Activated CD4-positive, alpha-beta T cell treated with anti-CD3 and anti-CD28 coated beads for 1 hour (primary cell): Measurements from ENCODE around the gene ANO2.
"Not testable (repeated sequence)": the region's sequence is repeated elsewhere in the genome, so short reads cannot be mapped to it uniquely, and the experiment has no call there.

Source experiments
- DNase-seq: peaks from one replicate; pipeline ENCODE4 v3.0.0-alpha.2; 2020

The ANO2 gene

DNA sequence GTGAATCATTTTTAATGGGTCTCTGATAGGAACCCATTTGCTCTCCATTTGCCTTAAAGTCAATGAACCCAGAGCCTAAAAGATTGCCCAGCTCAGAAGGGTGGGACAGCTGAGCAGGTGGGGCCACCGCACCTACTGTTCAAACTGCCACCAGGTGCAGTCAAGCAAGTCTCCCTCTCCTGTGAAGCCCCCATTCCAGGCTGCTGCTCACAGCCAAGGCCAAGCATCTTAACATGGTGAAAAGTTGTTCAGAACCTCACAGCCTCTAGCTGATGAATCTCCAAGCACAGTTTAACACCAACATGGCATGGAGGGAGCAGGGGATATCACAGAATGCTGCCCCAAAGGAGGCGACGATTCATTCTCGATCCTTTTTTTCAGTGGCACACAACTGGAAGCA, 29.5 kb downstream of the ANO2 start:
- no peak for DNase-seq

DNA sequence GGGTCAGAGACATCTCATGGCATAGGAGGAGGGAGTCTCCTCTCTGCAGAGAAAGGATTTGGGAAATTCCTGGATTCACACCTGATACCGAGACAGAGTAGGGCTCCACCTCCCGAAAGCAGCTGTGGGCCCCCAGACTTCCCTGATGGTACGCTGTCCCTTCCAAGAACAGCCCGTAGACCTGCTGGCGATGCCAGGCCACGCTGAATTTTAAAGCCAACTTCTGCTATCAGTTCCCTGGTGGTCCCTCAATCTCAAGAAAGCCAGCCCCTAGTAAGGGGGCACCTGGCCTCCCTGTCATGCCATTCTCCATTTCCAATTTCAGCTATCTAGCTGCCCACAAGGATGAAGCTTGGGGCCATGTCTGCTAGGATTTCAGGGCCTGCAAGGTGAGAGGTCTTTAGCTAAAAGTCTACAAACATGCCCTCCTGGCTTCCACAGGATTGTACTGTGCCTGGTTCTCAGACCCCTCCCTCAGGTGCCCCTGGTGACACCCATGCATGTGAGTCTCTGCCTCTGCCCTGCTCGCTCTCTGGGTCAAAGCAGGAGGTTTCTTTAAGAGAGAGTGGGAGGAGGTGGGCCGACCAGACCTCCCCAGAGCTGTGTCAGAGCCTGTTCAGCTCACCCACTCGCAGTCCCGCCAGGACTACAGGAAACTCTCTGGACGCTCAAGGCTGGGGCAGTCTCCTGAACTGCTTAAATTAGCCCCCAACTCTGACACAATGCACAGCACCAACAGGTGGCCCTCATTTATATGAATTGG, 30.5 kb downstream of the ANO2 start:
- DNase-seq: no peak

DNA sequence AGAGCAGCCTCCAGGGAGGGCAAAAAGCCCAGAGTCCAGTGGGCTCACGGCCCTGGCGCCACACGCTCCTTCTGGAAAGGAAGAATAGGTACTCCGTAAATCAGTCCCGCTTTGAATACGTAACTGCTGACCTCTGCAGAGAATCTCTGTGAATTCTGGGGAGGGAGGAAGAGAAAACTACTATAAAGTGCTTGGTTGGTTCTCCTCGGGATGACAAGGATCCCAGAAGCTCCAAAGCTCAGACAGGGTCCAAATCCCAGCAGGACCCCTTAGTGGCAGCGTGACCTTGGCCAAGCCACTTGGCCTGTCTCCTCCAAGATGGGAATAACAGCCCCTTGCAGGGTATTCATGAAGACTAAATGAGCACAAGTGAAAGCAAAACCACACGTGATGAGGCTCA, 31.7 kb downstream of the ANO2 start:
- DNase-seq: no peak

DNA sequence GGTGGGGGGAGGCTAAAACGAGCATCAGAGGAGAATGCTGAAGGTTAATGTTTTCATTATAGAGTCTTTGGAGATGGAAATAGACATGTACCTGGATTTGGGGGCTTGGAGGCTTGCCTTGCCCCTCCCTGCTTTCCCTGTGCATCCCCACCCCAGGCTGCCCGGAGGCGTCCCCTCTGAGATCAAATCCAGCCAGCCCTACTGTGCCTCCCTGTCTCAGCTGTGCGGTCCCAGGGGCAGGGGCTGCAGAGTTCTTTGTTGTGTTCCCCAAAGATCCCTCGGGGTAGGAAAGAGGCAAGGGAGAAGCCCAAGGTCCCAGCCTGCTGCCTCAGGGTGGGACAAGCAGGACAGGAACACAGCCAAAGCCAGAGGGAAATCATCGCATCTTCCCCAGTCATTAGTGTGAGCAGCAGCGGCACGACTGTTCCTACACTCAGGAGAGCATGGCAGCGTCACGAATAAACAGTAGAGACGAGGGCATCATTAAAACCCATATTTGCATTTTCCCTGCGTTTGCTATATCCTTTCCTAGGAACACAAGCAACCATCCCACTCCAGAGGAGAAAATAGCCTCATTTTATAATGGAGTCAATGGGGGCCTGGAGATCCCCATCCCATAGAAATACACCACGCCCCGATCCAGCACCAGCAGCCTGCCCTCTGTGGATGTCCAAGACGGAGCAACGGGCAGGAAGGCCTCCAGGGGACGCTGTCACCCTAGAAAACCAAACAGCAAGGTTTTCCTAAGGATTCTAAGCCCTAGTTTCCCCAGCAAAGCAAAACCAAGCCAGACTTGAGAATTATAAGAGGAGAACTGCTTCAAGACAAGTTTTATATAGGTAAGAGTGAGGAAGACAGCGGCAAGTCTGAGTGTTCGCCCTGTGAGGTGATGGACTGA, 32.4 kb downstream of the ANO2 start:
- no peak for DNase-seq

DNA sequence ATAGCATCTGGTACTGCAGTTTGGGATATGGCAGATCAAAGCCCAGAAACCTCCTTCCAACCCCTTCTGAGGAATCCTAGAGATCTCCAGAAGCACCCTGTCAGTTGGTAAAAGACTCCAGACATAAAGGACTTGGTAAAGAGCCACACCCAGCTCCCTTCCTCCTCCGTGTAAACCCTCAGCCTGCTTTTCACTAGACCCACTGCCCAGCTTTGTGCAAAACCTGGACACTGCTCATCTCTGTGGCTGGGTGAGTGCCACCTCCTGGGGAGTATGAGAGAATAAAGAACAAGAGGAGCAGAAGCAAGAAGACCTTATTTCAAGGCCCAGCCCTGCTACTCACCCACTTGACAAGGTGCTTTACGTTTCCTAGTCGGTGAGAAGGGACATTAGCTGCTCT, 33.0 kb downstream of the ANO2 start:
- no peak for DNase-seq

DNA sequence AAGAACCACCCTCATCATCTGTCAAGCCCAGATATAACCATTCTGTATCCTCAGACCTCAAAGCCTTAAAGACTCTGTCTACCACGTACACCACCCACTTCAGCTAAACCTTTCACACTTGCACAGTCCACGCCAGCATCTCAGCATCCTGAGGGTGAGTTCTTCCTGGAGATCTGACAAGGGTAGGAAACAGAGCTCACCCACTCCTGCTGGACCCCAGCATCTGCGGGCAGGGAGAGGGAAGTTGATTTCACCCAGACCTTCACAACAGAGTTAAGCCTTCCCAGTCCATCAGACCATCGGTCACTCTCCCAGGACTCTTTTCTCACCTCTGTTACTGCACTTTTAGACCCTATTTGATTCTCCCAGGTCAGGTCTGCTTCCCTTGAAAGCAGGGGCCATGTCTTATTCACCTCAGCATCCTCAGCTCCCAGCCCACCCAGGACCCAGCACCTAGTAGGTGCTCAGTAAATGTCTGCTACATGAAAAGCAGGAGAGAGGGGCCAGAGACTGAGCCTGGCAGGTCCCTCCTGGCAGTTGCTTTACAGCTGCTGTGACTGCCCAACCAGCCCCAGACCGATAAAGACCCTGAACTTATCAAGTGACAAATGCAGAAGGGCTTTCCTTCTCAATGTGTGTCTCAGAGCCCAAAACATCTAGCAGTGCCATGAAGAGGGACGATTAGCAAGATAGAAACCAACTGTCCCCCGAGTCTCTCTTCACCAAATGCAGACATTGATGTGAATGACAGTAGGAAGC, 34.1 kb downstream of the ANO2 start:
- no peak for DNase-seq

DNA sequence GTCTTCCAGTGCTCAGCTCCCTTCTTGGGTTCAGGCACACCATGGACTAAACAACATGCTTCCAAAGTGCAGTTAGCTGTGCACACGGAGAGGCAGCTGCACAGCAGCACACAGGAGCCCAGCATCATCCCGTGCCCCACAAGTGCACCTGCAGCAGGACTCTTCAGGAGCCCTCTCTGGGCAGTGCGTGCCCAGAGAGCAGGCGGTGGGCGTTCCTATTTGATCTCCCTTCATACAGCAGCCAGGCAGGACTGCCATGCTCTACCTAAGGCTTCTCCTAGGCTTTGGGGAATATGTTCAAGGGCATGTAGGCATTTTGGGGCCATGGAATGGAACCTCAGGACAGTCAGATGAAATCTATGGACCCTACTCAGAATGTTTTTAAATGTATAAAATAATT, 35.5 kb downstream of the ANO2 start:
- DNase-seq: no peak

DNA sequence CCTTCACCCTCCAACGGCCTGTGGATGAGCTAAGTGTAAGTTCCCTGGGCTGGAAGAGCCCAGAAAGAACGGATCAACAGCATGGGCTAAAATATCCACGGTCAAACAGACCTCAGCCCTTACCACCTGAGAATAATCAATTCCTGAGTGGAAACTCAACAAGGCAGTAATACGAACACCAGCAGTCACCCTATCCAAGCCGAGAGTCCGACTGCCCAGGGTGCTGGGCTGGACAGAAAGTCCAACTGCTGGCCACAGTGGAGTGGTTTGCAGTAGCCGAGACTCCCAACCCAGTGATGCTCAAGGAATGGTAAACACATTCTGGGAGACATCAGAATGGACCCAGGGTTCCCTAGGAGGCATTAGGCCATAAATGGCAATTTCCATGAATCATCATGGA, 36.8 kb downstream of the ANO2 start:
- DNase-seq: no peak

DNA sequence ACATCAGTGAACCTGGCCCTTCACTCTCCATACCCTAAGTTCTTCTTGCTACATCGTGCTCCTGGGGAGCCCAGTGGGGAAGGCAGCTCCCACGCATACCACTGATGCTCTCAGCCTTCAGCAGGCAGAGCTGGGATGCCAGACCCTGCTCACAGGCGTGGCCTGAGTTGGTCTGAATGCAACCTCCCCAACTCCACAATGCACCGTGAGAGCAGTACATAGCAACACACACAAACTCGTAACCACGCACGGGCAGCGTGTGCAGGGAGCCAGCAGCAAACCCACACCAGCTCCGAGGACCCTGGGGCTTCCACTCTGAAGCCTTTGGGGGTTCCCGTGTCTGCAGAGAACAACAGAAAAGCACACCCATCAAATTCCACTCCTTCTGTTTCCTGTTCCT, 37.3 kb downstream of the ANO2 start:
- DNase-seq: no peak

DNA sequence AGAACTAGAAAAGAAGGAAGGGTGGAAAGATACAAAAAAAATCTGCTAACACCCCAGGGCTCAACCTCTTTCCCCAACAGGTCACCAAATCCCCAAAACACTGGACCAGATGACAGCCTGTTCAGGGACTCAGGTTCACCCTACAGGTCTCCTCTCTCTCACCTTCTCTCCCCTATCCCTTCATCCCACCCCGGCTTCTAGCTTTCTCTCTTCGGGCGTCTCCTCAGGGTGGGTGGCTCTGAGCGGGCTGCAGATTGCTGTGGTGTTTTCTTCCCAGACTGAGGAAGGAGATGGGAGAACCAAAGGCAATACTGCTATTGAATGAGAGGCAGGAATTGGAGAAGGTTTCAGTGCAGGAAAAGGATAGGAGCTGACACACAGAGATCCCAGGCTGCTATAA, 39.3 kb downstream of the ANO2 start:
- no peak for DNase-seq

DNA sequence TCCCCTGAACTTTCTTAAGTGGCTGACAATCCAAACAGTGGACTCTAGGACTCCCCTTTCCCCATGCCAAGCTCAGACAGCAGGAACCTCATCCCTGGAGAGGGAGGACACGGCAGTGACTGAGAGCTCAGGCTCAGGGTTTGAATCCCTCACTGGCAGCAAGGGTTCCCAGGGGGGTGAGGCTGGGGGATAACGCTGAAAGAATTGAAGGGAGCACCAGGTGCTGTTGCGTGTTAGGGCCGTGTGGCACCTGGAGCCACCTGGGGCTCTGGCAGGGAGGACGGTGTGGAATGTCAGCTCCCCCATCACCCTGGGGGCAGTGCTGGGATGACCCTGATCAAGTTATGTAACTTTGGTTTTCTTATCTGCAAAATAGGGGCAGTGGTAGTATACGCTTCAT, 40.1 kb downstream of the ANO2 start:
- DNase-seq: no peak

DNA sequence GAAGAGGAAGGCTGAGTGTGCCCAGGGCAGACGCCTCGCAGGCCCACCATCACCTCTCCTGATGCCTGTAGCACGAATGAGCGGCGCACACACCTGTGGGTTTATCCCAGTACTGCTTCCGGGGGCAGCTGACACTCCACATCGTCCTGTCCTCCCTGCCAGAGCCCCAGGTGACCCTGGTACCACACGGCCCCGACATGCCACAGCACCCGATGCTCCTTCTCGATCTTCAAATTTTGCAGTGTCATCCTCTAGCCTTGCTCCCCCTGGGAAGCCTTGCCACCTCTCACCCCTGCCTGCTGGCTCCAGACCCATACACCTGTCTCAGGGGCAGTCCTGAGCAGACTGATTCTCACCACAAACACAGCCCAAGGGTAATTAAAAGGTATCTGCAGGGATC, 40.6 kb downstream of the ANO2 start:
- no peak for DNase-seq

DNA sequence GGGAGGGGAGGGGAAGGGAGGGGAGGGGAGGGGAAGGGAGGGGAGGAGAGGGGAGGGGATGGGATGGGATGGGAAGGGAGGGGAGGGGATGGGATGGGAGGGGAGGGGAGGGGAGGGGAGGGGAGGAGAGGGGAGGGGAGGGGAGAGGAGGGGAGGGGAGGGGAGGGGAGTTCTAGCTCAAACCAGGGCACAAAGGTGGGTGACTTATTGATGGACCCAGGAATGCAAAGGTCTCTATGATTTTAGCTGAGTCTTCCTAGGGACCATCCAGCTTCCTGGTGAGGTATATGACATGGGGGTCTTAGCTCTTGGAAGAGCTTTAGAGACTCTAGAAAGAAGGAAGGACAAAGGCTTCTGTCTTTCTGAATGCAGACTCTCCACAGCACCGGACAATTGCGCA, 42.3 kb downstream of the ANO2 start:
- no peak for DNase-seq

DNA sequence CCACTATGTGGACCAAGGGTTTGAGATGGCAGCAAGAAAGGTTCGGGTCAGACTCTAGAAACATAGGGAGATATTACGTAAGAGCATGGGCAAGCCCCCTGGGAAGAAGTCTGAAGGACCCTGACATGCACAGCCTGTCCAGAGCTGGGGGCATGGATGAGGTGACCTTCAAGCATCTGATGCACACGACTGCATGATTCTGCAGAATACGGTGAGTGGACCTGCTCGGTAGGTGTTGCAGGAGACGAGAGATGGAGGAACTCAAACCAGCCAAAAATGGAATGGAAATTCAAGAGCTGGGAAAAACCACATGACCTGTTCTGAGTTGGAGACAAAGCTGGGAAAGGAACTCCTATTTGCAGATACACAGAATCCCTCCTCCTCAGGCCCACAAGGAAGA, 43.6 kb downstream of the ANO2 start:
- no peak for DNase-seq

DNA sequence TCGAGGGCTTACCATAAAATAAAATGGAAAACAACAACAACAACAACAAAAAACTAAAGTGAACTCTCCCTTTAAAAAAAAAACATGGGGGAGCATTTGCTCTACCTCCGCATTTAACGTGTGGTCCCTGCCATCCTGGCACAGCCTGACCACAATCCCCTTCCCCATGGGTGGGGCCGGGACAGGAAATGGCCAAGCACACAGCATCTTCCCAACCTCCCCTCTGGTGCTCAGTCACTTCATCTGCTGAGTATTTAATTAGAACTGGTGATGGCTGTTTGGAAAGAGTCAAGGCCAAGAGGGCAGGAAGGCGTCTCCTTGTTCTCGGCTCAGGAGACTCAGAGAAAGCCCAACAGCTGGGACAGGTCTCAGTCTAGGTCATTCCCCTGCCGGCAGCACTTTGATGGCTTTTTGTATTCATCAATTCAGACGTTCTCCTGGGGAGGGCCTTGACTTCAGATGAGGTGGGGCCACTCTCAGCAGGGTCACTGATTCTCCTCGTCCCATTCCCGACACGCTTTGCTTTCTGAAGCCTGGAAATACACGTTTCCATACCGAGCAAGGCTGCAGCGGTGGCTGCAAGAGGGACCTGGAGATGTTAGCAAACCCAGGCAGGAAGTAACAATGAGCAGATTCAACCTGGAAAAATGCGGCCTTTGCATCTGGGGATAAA, 44.4 kb downstream of the ANO2 start:
- no peak for DNase-seq

DNA sequence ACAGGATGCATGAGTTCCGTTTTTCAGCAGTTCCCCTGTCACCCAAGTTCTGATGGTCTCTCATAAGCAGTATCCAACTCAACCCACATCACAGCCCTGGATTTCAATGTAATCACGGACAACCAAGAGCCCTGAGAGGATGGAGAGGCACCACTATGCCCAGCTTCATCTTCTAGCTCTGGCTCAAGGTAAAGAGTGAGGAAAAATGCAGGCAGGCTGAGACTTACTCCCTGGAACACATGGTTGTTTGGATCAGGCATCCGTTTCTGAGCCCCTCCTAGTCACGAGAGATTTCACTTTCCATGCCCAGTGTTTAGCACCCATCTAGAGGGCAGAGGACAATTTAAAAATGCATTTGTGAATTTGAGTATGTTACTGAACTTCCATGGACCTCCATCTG, 45.0 kb downstream of the ANO2 start:
- DNase-seq: no peak

DNA sequence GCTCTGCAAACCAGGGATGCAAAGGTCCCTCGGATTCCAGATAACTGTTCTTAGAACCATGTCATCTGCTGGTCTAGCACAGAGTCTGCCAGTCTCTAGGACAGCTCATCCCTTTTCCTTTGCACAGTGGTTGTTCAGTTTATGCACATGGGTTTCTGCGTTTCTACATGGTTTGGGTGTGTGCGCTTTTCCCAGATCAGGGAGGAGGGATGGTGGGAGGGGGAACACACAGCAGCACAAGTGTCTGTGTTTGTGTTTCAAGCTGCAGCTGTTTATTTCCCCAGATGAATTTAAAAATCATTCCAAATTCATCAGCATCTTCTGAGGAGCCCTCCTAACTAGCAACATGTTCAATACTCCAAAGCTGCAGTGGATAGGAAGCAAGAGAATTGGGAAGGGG, 45.4 kb downstream of the ANO2 start:
- DNase-seq: no peak

DNA sequence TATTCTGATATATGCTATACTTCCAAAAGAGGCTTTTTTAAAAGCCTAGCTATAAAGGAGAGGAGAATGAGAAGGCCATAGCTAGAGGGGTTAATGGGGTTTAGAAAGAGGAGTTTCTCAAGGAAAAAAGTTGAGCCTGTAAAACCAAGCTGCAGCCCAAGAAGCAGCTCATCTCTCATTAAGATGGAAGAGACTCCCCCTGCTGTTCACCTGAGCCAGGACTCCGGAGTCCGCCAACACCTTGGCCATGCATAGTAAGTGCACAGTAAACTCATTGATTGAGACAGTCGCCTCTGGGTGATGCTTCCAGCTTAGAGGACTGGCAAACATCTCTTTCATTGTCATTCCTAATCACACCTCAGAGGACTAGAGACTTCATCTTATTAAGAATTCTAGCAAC, 46.2 kb downstream of the ANO2 start:
- DNase-seq: no peak

DNA sequence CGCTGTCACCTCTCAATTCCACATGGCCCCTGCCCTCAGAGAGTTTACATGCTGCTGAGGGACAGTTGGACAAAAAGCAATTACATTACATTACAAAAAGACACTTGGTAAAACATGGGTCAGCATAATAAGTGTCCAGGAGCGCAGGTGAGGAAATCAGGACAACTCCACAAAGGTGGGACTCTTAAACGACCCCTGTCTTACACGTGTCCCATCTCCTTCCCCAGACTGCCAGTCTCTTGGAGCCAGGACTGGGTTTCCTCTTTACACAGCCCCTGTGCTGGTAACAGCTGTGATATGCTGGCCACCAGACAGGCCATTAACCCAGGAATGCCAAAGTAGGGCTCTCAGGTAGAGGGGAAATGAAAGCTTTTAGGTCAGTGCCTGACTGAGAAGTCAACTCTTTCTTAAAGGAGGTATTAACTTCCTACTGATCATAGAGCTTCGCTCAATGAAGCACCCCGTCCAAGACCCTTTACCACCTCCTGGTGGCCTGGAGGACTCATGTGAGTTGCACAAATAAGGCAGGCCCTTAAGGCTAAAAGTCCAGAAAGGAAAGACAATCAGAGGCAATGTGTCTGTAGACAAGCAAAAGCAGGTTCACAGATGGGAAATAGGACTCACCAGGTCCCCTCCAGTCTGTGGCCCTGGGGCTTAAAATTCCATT, 55.5 kb downstream of the ANO2 start:
- DNase-seq: no peak

DNA sequence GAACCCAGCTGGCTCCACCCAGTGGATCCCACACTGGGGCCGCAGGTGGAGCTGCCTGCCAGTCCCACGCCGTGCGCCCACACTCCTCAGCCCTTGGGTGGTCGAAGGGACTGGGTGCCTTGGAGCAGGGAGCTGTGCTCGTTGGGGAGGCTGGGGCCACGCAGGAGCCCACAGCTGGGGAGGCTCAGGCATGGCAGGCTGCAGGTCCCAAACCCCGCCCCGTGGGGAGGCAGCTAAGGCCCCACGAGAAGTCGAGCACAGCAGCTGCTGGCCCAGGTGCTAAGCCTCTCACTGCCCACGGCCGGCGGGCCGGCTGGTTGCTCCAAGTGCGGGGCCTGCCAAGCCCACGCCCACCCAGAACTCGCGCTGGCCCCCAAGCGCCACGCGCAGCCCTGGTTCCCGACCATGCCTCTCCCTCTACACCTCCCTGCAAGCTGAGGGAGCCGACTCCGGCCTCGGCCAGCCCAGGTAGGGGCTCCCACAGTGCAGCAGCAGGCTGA, 56.2 kb downstream of the ANO2 start:
- no peak for DNase-seq

DNA sequence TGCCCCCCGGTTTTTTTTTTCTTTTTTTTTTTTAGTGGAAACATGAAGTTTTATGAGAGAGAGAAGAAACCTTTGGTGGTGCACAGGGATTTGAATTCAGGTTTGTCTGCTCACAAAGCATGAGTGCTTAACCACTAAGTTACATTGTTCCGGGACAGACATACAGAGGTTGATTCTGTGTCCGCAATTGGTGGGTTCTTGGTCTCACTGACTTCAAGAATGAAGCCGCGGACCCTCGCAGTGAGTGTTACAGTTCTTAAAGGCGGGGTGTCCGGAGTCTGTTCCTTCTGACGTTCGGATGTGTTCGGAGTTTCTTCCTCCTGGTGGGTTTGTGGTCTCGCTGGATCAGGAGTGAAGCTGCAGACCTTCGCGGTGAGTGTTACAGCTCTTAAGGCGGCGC, 57.2 kb downstream of the ANO2 start:
- DNase-seq: not testable (repeated sequence)

DNA sequence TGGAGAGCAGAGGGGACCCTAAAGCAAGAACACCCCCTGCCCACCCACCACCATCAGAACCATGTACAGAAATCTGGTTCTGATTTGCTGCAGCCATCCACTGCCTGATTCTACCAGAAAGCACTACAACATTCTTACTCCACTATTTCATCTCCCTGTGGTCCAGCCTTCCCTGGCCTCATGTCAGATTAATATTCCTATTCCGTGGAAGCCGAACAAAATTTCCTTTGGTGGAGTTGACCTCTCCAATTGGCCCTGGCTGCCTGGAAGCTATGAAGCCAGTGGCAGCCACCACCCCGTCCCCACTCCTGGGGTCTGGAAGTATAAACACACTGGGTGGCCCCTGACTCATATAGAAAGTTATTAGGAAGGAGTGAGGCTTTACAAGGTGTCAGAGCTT, 60.2 kb downstream of the ANO2 start:
- no peak for DNase-seq
